GM18519 (cell line): Measurements from ENCODE around the gene RASA1.
"Not testable (repeated sequence)": the region's sequence is repeated elsewhere in the genome, so short reads cannot be mapped to it uniquely, and the experiment has no call there.

ENCODE experiments used
- ATAC-seq: cut with Tn5 transposase; IDR thresholded peaks from one replicate; pipeline ENCODE4 v1.9.1; 2021; ENCODE audit warnings: mild to moderate bottlenecking, moderate library complexity; ENCODE audit not compliant: unreplicated experiment, low FRiP score

RASA1 gene

DNA sequence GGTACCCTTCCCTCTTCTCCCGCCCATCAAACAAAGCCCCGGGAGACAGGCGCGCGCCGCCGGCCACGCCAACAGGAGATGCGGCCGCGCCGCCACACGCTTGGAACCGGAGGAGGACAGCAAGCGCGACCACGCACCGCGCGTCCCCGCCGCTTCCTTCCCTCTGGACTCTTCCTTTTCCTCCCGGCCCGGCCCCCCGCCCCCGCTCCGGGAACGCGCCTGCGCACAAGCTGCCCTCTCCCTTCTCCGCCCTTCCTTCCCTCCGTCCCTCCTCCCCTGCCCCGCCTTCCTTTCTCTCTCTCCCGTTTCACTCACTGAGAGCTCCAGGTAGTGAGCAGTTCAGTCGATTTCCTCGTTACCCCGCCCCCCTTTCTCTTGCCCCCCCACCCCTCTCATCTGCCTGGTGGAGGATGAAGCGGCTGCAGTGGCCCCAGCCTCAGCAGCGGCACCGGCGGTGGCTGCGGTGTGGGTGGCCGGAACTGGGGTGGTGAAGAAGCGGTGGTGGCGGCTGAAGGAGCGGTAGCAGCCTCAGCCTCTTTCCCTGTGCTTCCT, at the start of gene RASA1:
RASA1 (plus strand) TSS at position 310 of the 552 bp plus-strand sequence. CDS start 569 bp downstream, outside the sequence.
- peak; percentile 29 for ATAC-seq

- ATAC-seq: no peak
Measured at GRCh38 chr5:87229780-87230179, 37.9 kb upstream of the RASA1 start.

- ATAC-seq: peak; percentile 93
Measured at GRCh38 chr5:87231037-87231808, 36.5 kb upstream of the RASA1 start.

DNA sequence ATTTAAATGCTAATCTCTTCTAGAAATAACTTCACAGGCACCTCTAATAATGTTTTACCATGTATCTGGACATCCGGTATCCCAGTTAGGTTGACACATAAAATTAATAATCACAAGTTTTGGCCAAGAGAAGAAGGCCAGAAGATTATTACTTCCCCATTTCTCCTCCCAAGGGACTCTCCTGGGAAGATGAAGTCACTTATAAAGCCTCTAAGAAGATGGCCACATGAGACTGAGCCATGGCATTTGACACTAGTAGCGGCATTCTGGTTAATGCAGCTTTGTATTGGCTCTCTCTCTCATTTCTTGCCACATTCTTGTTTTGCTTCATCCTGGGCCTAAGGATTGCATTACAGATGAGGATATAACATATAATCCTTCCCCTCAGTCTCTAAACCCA, 34.5 kb upstream of the RASA1 start:
- no peak for ATAC-seq

- ATAC-seq: no peak
Measured at GRCh38 chr5:87241555-87241954, 26.1 kb upstream of the RASA1 start.

DNA sequence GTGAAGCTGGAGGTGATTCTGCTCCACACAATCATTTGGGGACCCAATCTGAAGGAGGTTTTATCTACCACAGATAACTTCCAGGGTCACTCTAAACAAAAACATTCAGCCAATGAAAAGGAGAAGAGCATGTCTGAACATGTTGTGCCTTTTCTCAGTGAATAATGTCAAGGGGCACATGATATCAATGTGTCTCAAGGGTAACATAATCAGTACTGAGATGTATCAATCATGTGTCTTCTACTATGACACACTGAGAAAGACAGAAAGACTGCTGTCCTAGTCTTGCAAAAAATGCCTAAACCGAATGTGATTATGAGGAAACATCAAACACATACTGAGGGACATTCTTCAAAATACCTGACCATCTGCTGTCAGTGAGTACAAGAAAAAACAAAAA, 25.4 kb upstream of the RASA1 start:
- no peak for ATAC-seq

GRCh38 chr5:87243161-87243844, 24.4 kb upstream of the RASA1 start:
- no peak for ATAC-seq

- no peak for ATAC-seq
Measured at GRCh38 chr5:87245451-87245850, 22.2 kb upstream of the RASA1 start.

- no peak for ATAC-seq
Measured at GRCh38 chr5:87246061-87246460, 21.6 kb upstream of the RASA1 start.

GRCh38 chr5:87252283-87252605, 15.4 kb upstream of the RASA1 start:
- ATAC-seq: no peak

DNA sequence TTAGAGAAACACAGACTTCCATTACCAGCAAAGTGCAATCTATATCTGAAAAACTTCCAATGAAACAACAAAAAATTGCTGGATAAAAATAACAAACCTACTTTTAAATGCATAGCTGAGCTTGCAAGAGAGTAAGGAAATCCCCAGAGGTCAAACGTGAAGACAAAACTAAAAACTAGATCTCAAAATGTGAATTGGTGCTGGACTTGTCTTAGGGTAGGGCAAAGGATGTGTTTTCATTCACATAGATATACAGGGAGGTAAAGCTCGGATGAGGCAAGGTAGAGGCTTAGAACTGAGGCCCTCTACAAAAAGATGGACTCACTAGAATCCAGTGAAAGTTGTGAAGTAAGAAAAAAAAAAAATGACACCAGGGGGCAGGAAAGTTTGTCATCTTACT, 13.6 kb upstream of the RASA1 start:
- no peak for ATAC-seq

DNA sequence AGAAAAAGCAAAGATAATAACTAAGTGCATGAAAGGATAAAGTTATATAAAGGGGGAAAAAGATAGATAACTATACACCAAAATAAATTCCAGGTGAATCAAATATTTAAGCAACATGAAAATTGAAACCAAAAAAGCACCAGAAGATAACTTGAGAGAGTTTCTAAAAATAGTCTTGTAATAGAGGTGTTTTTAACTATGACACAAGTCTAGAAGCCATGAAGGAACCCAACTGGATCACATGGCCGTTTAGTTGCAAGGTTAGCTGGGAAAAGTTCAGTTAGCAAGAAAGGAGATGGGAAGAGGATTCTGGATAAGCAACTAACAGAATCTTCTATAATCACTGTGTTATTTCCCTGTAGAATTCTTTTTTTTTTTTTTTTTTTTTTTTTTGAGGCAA, 9.2 kb upstream of the RASA1 start:
- no peak for ATAC-seq

DNA sequence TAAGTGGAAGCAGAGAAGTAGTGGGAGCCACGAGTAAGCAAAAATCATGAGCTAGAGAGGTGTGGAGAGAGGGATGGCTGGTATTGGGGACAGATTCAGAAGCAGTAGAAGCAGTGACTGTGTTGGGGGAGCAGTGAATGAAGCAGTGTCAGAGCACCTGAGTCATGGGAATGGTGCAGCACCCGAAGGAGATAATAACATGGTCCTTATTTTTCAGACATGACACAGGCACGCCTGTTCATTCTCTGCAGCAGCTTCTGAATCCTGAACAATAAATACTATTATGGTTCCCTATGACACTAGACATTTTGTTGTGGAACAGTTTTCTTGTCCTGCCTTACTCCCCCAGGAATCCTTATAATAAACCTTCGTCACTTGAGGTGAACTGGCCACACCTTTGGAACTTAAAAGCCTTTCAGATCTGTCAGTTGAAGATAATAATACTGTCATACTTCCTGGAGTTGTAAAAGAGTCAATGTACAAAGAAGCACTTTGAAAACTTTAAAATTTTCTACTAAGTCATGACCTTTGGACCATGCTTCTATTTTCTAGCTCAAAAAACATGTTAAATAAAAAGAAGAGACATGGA, 7.0 kb upstream of the RASA1 start:
- ATAC-seq: no peak

DNA sequence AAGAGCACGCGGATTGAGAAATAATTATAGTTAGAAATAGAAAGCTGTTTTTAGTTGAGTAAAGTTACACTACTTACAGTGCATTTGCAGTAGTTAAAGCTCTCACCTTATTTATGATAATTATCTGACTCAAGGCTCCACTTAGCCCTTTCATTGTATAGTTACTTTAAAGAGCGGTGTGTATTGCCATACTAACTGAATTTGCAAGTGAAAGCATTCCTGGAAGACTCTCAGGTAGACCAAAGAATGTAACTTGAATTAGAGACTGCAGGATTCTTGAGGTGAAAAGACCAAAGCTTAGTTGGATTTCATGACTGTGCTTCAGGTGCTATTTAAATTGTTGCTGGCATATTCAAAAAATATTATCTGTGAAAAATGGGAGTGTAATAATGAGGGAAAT, 4.2 kb upstream of the RASA1 start:
- ATAC-seq: no peak

GRCh38 chr5:87266914-87267573, 639 bp upstream of the RASA1 start:
- peak; percentile 37 for ATAC-seq

- ATAC-seq: peak; percentile 35
Measured at GRCh38 chr5:87268126-87268969, 665 bp downstream of the RASA1 start.

DNA sequence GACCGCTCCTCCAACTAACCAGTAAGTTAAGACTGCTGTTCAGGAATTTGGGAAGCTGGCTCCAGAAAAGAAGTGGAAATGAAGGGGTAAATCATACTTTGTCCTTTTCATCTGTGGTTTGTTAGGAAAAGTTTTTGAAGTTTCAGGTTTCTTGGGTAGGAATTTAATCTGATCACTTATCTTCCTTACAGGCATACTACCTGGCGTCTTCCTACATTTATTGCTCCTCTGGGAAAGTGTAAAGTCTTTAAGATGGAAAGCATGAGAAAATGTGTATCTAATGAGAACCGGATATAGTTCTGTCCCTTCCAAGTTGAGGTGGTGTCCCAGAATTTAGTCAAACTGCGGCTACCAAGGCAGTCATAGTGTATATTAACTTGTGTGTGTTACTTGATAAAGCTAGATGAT, 1.3 kb downstream of the RASA1 start:
- ATAC-seq: no peak

DNA sequence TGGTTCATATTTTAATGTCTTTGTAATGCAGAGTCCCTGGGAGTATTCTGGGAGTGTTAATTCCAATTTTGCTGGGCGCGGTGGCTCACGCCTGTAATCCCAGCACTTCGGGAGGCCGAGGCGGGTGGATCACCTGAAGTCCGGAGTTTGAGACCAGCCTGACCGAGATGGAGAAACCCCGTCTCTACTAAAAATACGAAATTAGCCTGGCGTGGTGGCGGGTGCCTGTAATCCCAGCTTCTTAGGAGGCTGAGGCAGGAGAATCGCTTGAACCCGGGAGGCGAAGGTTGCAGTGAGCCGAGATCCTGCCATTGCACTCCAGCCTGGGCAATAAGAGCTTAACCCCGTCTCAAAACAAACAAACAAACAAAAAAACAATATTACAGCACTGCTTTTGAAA, 3.2 kb downstream of the RASA1 start:
- ATAC-seq: not testable (repeated sequence)

DNA sequence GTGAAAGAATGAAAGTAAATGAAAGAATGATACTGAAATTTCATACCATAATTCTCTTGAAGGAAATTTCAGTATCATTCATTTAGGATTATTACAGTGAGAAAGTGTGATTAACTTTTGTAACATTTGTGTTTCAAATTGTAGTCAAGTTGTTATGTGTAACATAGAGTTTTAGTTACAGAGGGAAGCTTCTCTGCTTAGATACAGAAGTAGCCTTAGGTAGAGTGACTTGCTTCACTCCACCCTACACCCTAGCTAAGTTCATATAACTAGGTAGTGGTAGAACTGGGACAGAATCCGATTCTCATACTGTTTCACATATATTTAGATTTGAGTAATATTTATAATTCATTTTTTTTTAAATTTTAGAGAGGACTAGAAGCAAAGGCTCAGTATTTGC, 9.0 kb downstream of the RASA1 start:
- ATAC-seq: no peak

- ATAC-seq: no peak
Measured at GRCh38 chr5:87277279-87277835, 9.7 kb downstream of the RASA1 start.
